ENCODE measurements around the gene CCNC. TPM values are rescaled to one million over a fixed set of nuclear protein-coding genes. Genes with fewer than 3 reads are reported as not detected.
A peak's percentile ranks its signal among the peaks of the same experiment; 100 is the strongest.

CCNC gene
- total and polyA plus RNA-seq, 3 experiments from 2014 or later: 39.6 to 64.8 (median 62.5) TPM

DNA sequence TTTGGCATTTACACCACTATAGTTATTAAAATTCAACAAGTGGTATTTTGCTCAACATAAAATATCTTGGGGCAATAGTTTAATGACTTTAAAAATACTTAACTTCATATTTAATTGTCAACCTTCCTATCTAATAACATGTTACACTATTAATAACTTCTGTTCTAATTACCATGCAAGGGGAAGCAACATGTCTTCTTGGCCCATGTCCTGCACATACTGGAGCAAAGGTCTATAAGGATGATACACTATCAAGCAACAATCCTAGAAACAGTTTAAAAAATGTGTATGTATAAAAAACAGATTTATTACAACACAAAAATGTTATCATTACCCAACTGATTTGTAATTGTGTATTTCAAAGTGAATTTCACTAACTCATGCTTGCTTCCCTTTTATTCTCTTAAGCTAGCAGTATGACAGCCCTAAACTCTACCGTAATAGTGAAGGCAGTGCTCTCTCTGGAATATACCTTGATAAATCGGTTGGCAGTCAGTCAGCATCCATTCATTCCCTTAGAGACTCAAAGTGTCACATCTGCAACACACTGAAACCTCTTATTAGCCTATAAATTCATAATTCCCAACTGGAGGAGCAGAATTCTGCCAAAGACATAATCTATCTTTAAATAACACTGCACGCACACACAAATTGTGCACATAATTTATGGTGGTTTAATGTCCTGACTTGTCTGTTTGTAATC is 18.3 kb downstream of the CCNC start:
- no peaks in the 10 kb centered on the region for H3K9me3 Mint-ChIP-seq
- H3K4me1 ChIP-seq (ENCODE audit: insufficient read depth, low read length): no peaks in the 10 kb centered on the region
- no peak overlapping the region for H3K27ac ChIP-seq (ENCODE audit: low read depth, low read length)
- no peak overlapping the region for H3K27ac Mint-ChIP-seq
- H3K36me3 Mint-ChIP-seq: peaks cover 7 to 74% (median 29%) of the 10 kb centered on the region in 3 donors
- CTCF ChIA-PET: no interaction called here
- peaks cover 17 to 20% (median 17%) of the 10 kb centered on the region in 3 donors for H3K4me1 Mint-ChIP-seq
- H3K4me3 Mint-ChIP-seq: no peak overlapping the region
- no peak for DNase-seq
- H3K4me3 ChIP-seq (ENCODE audit: low read length): no peak overlapping the region
- H3K27me3 Mint-ChIP-seq: no peaks in the 10 kb centered on the region
- no peaks in the 10 kb centered on the region for H3K27me3 ChIP-seq (ENCODE audit: insufficient read depth, low read length, poor library complexity, severe bottlenecking)
- peaks cover 24% of the 10 kb centered on the region for H3K36me3 ChIP-seq (ENCODE audit: insufficient read depth, low read length)
- no peaks in the 10 kb centered on the region for H3K9me3 ChIP-seq (ENCODE audit: low read length)
- POLR2A ChIA-PET: no interaction called here

DNA sequence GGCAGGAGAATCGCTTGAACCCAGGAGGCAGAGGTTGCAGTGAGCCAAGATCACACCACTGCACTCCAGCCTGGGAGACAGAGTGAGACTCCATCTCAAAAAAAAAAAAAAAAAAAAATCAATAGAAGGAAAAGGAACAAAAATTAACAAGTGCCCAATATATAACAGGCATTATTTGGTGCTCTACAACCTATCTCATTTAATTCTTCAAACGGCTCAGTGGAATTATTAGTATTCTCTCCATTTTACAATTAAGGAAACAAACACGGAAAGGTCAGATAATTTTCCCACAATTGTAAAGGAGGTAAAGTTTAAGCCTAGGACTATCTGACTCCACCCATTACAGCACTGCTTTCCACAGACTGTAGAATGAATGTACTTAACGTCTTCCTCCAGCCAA is 19.8 kb downstream of the CCNC start:
- Mint-ChIP-seq H3K27me3 (no peaks in the 10 kb centered on the region), H3K27ac (peak overlapping the region in 1 of 8 donors; percentile 9), H3K9me3 (no peaks in the 10 kb centered on the region), H3K4me1 (peaks cover 17 to 18% (median 17%) of the 10 kb centered on the region in 3 donors), H3K4me3 (no peak overlapping the region), H3K36me3 (peaks cover 4 to 71% (median 25%) of the 10 kb centered on the region in 3 donors)
- H3K36me3 ChIP-seq (ENCODE audit: insufficient read depth, low read length): peaks cover 23% of the 10 kb centered on the region
- no peak overlapping the region for H3K4me3 ChIP-seq (ENCODE audit: low read length)
- ChIA-PET POLR2A (no interaction called here), CTCF (no interaction called here)
- no peaks in the 10 kb centered on the region for H3K27me3 ChIP-seq (ENCODE audit: insufficient read depth, low read length, poor library complexity, severe bottlenecking)
- H3K4me1 ChIP-seq (ENCODE audit: insufficient read depth, low read length): no peaks in the 10 kb centered on the region
- no peak for DNase-seq
- no peaks in the 10 kb centered on the region for H3K9me3 ChIP-seq (ENCODE audit: low read length)
- H3K27ac ChIP-seq (ENCODE audit: low read depth, low read length): no peak overlapping the region

DNA sequence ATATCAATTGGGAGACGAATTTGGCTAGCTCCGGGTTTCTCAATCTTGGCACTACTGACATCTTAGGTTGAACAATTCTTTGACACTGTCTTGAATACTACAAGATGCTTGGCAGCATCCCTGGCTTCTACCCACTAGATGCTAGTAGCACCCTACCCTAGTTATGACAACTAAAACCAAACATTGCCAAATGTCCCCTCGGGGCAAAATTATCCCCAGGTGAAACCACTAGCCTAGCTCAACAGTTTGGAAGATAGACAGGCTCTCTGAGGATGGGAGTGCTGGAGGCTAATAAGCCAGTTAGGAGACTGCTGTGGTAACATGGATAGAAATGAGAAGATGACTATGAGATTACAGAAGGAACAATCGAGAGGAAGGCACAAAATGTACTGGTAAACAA is 20.9 kb downstream of the CCNC start:
- Mint-ChIP-seq H3K4me1 (peaks cover 10 to 18% (median 12%) of the 10 kb centered on the region in 3 donors), H3K27me3 (no peaks in the 10 kb centered on the region), H3K4me3 (no peak overlapping the region), H3K27ac (peak overlapping the region in 2 of 8 donors; percentile 0 to 17), H3K9me3 (no peaks in the 10 kb centered on the region), H3K36me3 (peaks cover 4 to 70% (median 22%) of the 10 kb centered on the region in 3 donors)
- CTCF ChIA-PET: interaction anchor here (0.9 kb wide), 1 partner anchor 25 kb away, joined by 3 read pairs; no protein-coding TSS in a partner anchor
- no peak for DNase-seq
- POLR2A ChIA-PET: no interaction called here
- H3K36me3 ChIP-seq (ENCODE audit: insufficient read depth, low read length): peaks cover 23% of the 10 kb centered on the region
- H3K4me1 ChIP-seq (ENCODE audit: insufficient read depth, low read length): no peaks in the 10 kb centered on the region
- no peaks in the 10 kb centered on the region for H3K9me3 ChIP-seq (ENCODE audit: low read length)
- H3K4me3 ChIP-seq (ENCODE audit: low read length): no peak overlapping the region
- no peaks in the 10 kb centered on the region for H3K27me3 ChIP-seq (ENCODE audit: insufficient read depth, low read length, poor library complexity, severe bottlenecking)
- H3K27ac ChIP-seq (ENCODE audit: low read depth, low read length): no peak overlapping the region

DNA sequence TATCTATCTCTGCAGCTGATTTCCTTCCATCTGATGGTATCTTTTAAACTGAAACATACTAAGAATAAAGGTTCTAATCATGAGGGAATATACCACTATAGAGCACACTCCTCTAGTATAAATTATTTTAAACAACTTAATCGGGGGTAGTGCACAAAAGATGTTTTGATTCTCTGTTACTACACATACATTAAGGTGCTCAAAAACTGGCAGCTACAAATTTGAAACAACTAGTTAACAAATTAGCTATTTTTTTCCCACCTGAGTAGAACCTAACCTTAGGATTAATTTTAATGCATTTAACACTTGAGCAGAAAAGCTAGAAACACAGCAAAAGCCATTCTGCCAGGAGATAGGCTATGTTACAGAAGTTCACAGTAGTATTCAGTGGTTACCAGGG is 23.0 kb downstream of the CCNC start:
- H3K9me3 Mint-ChIP-seq: no peaks in the 10 kb centered on the region
- H3K27me3 Mint-ChIP-seq: no peaks in the 10 kb centered on the region
- peak overlapping the region in 3 of 8 donors; percentile 9 to 52 (median 26) for H3K27ac Mint-ChIP-seq
- ChIA-PET POLR2A (no interaction called here), CTCF (interaction anchor here (1.0 to 1.2 kb wide), 2 partner anchors 15 to 44 kb away, joined by 3 read pairs; no protein-coding TSS in a partner anchor)
- DNase-seq: no peak
- H3K4me1 Mint-ChIP-seq: peaks cover 12 to 24% (median 13%) of the 10 kb centered on the region in 3 donors
- no peak overlapping the region for H3K27ac ChIP-seq (ENCODE audit: low read depth, low read length)
- H3K4me1 ChIP-seq (ENCODE audit: insufficient read depth, low read length): no peaks in the 10 kb centered on the region
- peaks cover 4 to 75% (median 25%) of the 10 kb centered on the region in 3 donors for H3K36me3 Mint-ChIP-seq
- no peaks in the 10 kb centered on the region for H3K27me3 ChIP-seq (ENCODE audit: insufficient read depth, low read length, poor library complexity, severe bottlenecking)
- H3K36me3 ChIP-seq (ENCODE audit: insufficient read depth, low read length): peaks cover 24% of the 10 kb centered on the region
- no peak overlapping the region for H3K4me3 ChIP-seq (ENCODE audit: low read length)
- no peaks in the 10 kb centered on the region for H3K9me3 ChIP-seq (ENCODE audit: low read length)
- H3K4me3 Mint-ChIP-seq: no peak overlapping the region

DNA sequence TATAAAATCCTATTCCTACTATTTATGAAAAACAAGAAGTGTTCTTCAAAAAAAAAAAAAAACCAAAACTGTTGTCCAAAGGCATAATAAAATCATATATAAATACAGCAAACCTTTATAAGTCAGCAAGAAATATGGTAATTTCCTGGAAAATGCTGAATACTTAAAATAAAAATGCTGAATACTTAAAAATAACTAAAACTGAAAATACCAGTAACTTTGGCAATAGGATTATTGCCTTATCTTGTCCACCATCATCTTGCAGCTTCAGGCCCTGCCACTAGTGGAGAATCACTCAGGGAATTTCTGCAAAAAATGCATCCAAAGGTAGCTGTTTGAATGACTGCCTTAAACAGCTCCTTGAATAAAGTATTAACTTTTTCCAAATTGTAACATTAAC is 24.5 kb downstream of the CCNC start:
- Mint-ChIP-seq H3K4me3 (no peak overlapping the region), H3K27me3 (no peaks in the 10 kb centered on the region), H3K9me3 (no peaks in the 10 kb centered on the region), H3K36me3 (peaks cover 4 to 72% (median 25%) of the 10 kb centered on the region in 3 donors), H3K4me1 (peaks cover 9 to 20% (median 12%) of the 10 kb centered on the region in 3 donors), H3K27ac (peak overlapping the region in 2 of 8 donors; percentile 38 to 73)
- H3K27ac ChIP-seq (ENCODE audit: low read depth, low read length): no peak overlapping the region
- H3K9me3 ChIP-seq (ENCODE audit: low read length): no peaks in the 10 kb centered on the region
- ChIA-PET POLR2A (interaction anchor here (1.2 kb wide), 1 partner anchor 24 kb away, joined by 6 read pairs; no protein-coding TSS in a partner anchor), CTCF (no interaction called here)
- no peaks in the 10 kb centered on the region for H3K27me3 ChIP-seq (ENCODE audit: insufficient read depth, low read length, poor library complexity, severe bottlenecking)
- peaks cover 20% of the 10 kb centered on the region for H3K36me3 ChIP-seq (ENCODE audit: insufficient read depth, low read length)
- H3K4me3 ChIP-seq (ENCODE audit: low read length): no peak overlapping the region
- no peaks in the 10 kb centered on the region for H3K4me1 ChIP-seq (ENCODE audit: insufficient read depth, low read length)
- DNase-seq: no peak

DNA sequence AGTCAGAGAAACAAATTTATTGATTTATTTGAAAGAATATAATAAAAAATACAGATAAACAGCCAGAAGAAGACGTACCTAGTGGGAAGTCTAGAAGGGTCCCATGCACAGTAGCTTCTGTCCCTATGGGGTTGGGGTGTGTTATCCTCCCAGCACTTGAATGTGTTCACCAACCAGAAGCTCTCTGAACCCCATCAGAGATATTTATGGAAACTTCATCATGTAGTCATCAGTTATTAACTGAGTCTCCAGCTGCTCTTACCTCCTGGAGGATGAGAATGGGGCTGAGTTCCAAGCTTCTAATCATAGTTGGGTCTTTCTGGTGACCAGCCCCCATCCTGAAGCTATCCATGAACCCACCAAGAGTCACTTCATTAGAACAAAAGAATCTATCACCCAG is 37.8 kb downstream of the CCNC start:
- ChIA-PET CTCF (interaction anchor here (0.9 to 2.2 kb wide), 2 partner anchors 9 to 15 kb away, joined by 3 to 5 read pairs; no protein-coding TSS in a partner anchor), POLR2A (interaction anchor here (1.1 kb wide), 1 partner anchor 15 kb away, joined by 10 read pairs; no protein-coding TSS in a partner anchor)
- Histone ChIP-seq H3K27ac (ENCODE audit: low read depth, low read length) (no peak overlapping the region), H3K9me3 (ENCODE audit: low read length) (no peaks in the 10 kb centered on the region), H3K27me3 (ENCODE audit: insufficient read depth, low read length, poor library complexity, severe bottlenecking) (no peaks in the 10 kb centered on the region), H3K36me3 (ENCODE audit: insufficient read depth, low read length) (no peaks in the 10 kb centered on the region), H3K4me1 (ENCODE audit: insufficient read depth, low read length) (no peaks in the 10 kb centered on the region), H3K4me3 (ENCODE audit: low read length) (no peak overlapping the region)
- Mint-ChIP-seq H3K4me3 (no peak overlapping the region), H3K9me3 (no peaks in the 10 kb centered on the region), H3K27ac (peak overlapping the region in 1 of 8 donors; percentile 40), H3K4me1 (peaks cover 4 to 11% (median 9%) of the 10 kb centered on the region in 3 donors), H3K27me3 (no peaks in the 10 kb centered on the region), H3K36me3 (peaks cover 0 to 42% (median 5%) of the 10 kb centered on the region in 3 donors)
- no peak for DNase-seq

DNA sequence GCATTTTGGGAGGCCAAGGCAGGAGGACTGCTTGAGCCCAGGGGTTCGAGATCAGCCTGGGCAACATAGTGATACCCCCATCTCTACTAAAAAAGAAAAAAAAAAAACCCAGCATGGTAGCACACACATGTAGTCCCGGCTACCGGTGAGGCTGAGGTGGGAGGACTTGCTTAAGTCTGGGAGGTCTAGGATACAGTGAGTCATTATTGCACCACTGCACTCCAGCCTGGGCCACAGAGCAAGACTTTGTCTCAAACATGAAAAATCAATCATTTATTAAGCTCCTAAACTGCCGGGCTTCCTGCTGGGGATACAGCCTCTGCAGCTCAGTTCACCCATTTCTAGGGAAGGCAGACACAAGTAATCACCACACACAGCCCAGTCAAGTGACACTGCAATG is 45.9 kb downstream of the CCNC start:
- DNase-seq: no peak
- Histone ChIP-seq H3K4me1 (ENCODE audit: insufficient read depth, low read length) (peaks cover 14% of the 10 kb centered on the region), H3K27me3 (ENCODE audit: insufficient read depth, low read length, poor library complexity, severe bottlenecking) (no peaks in the 10 kb centered on the region), H3K4me3 (ENCODE audit: low read length) (no peak overlapping the region), H3K36me3 (ENCODE audit: insufficient read depth, low read length) (no peaks in the 10 kb centered on the region), H3K9me3 (ENCODE audit: low read length) (no peaks in the 10 kb centered on the region), H3K27ac (ENCODE audit: low read depth, low read length) (no peak overlapping the region)
- H3K4me3 Mint-ChIP-seq: peak overlapping the region in 6 of 7 donors; percentile 7 to 99 (median 38)
- peaks cover 0 to 7% (median 1%) of the 10 kb centered on the region in 3 donors for H3K36me3 Mint-ChIP-seq
- H3K27me3 Mint-ChIP-seq: no peaks in the 10 kb centered on the region
- CTCF ChIA-PET: interaction anchor here (0.9 to 3.3 kb wide), 4 partner anchors 11 to 67 kb away, joined by 3 to 15 read pairs (median 6); partner anchors contain the start of gene CCNC
- peaks cover 26 to 49% (median 48%) of the 10 kb centered on the region in 3 donors for H3K4me1 Mint-ChIP-seq
- POLR2A ChIA-PET: no interaction called here
- H3K27ac Mint-ChIP-seq: peak overlapping the region in 3 of 8 donors; percentile 17 to 72 (median 32)
- no peaks in the 10 kb centered on the region for H3K9me3 Mint-ChIP-seq

DNA sequence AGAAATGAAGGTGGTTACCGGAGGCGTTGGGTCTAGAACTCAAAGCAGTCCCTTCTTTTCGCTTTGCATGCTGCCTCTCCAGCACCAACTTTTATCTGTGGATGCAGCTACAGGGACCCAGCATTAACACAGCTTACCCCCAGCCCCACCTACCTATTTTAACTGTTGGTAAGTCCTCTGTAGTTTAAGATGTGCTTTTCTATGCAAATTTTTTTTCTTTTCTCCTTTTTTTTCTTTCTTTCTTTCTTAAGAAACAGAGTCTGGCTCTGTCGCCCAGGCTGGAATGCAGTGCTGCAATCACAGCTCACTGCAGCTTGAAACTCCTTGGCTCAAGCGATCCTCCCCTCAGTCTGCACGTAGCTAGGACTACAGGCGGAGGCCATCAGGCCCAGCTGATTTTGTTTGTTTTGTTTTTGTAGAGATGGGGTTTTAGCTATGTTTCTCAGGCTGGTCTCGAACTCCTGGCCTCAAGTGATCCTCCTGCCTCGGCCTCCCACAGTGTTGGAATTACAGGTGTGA is 46.8 kb downstream of the CCNC start:
- Histone ChIP-seq H3K4me3 (ENCODE audit: low read length) (peak overlapping the region; percentile 81), H3K9me3 (ENCODE audit: low read length) (no peaks in the 10 kb centered on the region), H3K36me3 (ENCODE audit: insufficient read depth, low read length) (no peaks in the 10 kb centered on the region), H3K27me3 (ENCODE audit: insufficient read depth, low read length, poor library complexity, severe bottlenecking) (no peaks in the 10 kb centered on the region), H3K4me1 (ENCODE audit: insufficient read depth, low read length) (peaks cover 14% of the 10 kb centered on the region), H3K27ac (ENCODE audit: low read depth, low read length) (peak overlapping the region; percentile 74)
- CTCF ChIA-PET: interaction anchor here (0.6 to 3.3 kb wide), 9 partner anchors 9 to 83 kb away, joined by 3 to 15 read pairs (median 3); partner anchors contain the start of gene CCNC
- Mint-ChIP-seq H3K9me3 (no peaks in the 10 kb centered on the region), H3K27me3 (no peaks in the 10 kb centered on the region), H3K4me1 (peaks cover 26 to 48% (median 45%) of the 10 kb centered on the region in 3 donors), H3K36me3 (peaks cover 0 to 7% (median 1%) of the 10 kb centered on the region in 3 donors), H3K27ac (peak overlapping the region; percentile 58 to 98 (median 96)), H3K4me3 (peak overlapping the region; percentile 91 to 99 (median 98))
- DNase-seq: no peak
- POLR2A ChIA-PET: interaction anchor here (1.0 kb wide), 1 partner anchor 25 kb away, joined by 4 read pairs; no protein-coding TSS in a partner anchor
